ENCODE data around the gene RAD51B. TPM values are rescaled to one million over a fixed set of nuclear protein-coding genes. Genes with fewer than 3 reads are reported as not detected.
A peak's percentile ranks its signal among the peaks of the same experiment; 100 is the strongest.

RAD51B gene
- total and polyA plus RNA-seq, 2 donors (not counting 1 experiment from before 2014, with no cell fraction given): 4.6 to 16.3 TPM

- no peak overlapping the region for H3K4me3 ChIP-seq (replicated peaks in 1 of 4; ENCODE audit: control extremely low read depth in 1 of 4, insufficient read depth in 1 of 4, low read depth in 3 of 4, low read length in 4 of 4)
- TF ChIP-seq CTCF (conservative IDR thresholded peaks at IDR 0.05 in 1 of 2, IDR thresholded peaks at IDR 0.05 in 1 of 2; ENCODE audit: low read depth in 1 of 2, low read length in 2 of 2) (no peak), EZH2 (IDR thresholded peaks at IDR 0.05; ENCODE audit: low read length, missing control alignments) (no peak)
- H4K20me1 ChIP-seq (ENCODE audit: control insufficient read depth, extremely low read depth, insufficient read depth, low read length): no peaks in the 10 kb centered on the region
These were observed 158.0 kb downstream of the RAD51B start for GRCh38 chr14:67977434-67978034.

GRCh38 chr14:67978749-67979148 lies 159.2 kb downstream of the RAD51B start:
- Histone ChIP-seq H2AFZ (ENCODE audit: low read length) (no peak overlapping the region), H3K9me3 (ENCODE audit: control insufficient read depth, insufficient read depth, low read depth, low read length) (no peaks in the 10 kb centered on the region), H4K20me1 (ENCODE audit: control insufficient read depth, extremely low read depth, insufficient read depth, low read length) (no peaks in the 10 kb centered on the region), H3K9ac (ENCODE audit: insufficient read depth, low read length) (no peak overlapping the region), H3K4me3 (replicated peaks in 1 of 4; ENCODE audit: control extremely low read depth in 1 of 4, insufficient read depth in 1 of 4, low read depth in 3 of 4, low read length in 4 of 4) (no peak overlapping the region), H3K27me3 (ENCODE audit: control insufficient read depth, insufficient read depth, low read length) (no peaks in the 10 kb centered on the region), H3K4me1 (ENCODE audit: control insufficient read depth, extremely low read depth, insufficient read depth, low read length) (no peaks in the 10 kb centered on the region), H3K4me2 (ENCODE audit: extremely low read depth, insufficient read depth, low read length) (no peak overlapping the region), H3K79me2 (ENCODE audit: control insufficient read depth, insufficient read depth, low read length) (no peaks in the 10 kb centered on the region), H3K27ac (ENCODE audit: insufficient read depth, low read length) (no peak overlapping the region), H3K36me3 (ENCODE audit: control insufficient read depth, insufficient read depth, low read length) (no peaks in the 10 kb centered on the region)
- TF ChIP-seq CTCF (conservative IDR thresholded peaks at IDR 0.05 in 1 of 2, IDR thresholded peaks at IDR 0.05 in 1 of 2; ENCODE audit: low read depth in 1 of 2, low read length in 2 of 2): no peak
- no peak for TF ChIP-seq EZH2 (IDR thresholded peaks at IDR 0.05; ENCODE audit: low read length, missing control alignments)
- DNase-seq (ENCODE audit: low read depth in 2 of 2): no peak

More at GRCh38 chr14:67977434-67978034, 158.0 kb downstream of the RAD51B start:
- Histone ChIP-seq H3K4me2 (ENCODE audit: extremely low read depth, insufficient read depth, low read length) (no peak overlapping the region), H2AFZ (ENCODE audit: low read length) (no peak overlapping the region), H3K36me3 (ENCODE audit: control insufficient read depth, insufficient read depth, low read length) (no peaks in the 10 kb centered on the region), H3K27me3 (ENCODE audit: control insufficient read depth, insufficient read depth, low read length) (no peaks in the 10 kb centered on the region), H3K9me3 (ENCODE audit: control insufficient read depth, insufficient read depth, low read depth, low read length) (no peaks in the 10 kb centered on the region), H3K4me1 (ENCODE audit: control insufficient read depth, extremely low read depth, insufficient read depth, low read length) (no peaks in the 10 kb centered on the region), H3K79me2 (ENCODE audit: control insufficient read depth, insufficient read depth, low read length) (no peaks in the 10 kb centered on the region), H3K9ac (ENCODE audit: insufficient read depth, low read length) (no peak overlapping the region), H3K27ac (ENCODE audit: insufficient read depth, low read length) (no peak overlapping the region)
- DNase-seq (ENCODE audit: low read depth in 2 of 2): no peak

GRCh38 chr14:67982711-67983608 lies 163.4 kb downstream of the RAD51B start:
- no peak overlapping the region for H3K27ac ChIP-seq (ENCODE audit: insufficient read depth, low read length)
- H3K27me3 ChIP-seq (ENCODE audit: control insufficient read depth, insufficient read depth, low read length): no peaks in the 10 kb centered on the region
- H3K9me3 ChIP-seq (ENCODE audit: control insufficient read depth, insufficient read depth, low read depth, low read length): no peaks in the 10 kb centered on the region
- no peak overlapping the region for H2AFZ ChIP-seq (ENCODE audit: low read length)
- no peak overlapping the region for H3K4me2 ChIP-seq (ENCODE audit: extremely low read depth, insufficient read depth, low read length)
- TF ChIP-seq CTCF (conservative IDR thresholded peaks at IDR 0.05 in 1 of 2, IDR thresholded peaks at IDR 0.05 in 1 of 2; ENCODE audit: low read depth in 1 of 2, low read length in 2 of 2) (no peak), EZH2 (IDR thresholded peaks at IDR 0.05; ENCODE audit: low read length, missing control alignments) (no peak)
- peaks cover 6% of the 10 kb centered on the region for H3K4me1 ChIP-seq (ENCODE audit: control insufficient read depth, extremely low read depth, insufficient read depth, low read length)
- H3K79me2 ChIP-seq (ENCODE audit: control insufficient read depth, insufficient read depth, low read length): no peaks in the 10 kb centered on the region
- no peaks in the 10 kb centered on the region for H4K20me1 ChIP-seq (ENCODE audit: control insufficient read depth, extremely low read depth, insufficient read depth, low read length)
- H3K36me3 ChIP-seq (ENCODE audit: control insufficient read depth, insufficient read depth, low read length): no peaks in the 10 kb centered on the region
- no peak overlapping the region for H3K4me3 ChIP-seq (replicated peaks in 1 of 4; ENCODE audit: control extremely low read depth in 1 of 4, insufficient read depth in 1 of 4, low read depth in 3 of 4, low read length in 4 of 4)
- no peak overlapping the region for H3K9ac ChIP-seq (ENCODE audit: insufficient read depth, low read length)
- DNase-seq (ENCODE audit: low read depth in 2 of 2): peak in 1 of 2 donors; percentile 59
